GM18858 (cell line): Measurements from ENCODE around the gene EPM2A.
A peak's percentile ranks its signal among the peaks of the same experiment; 100 is the strongest.
"Not testable (repeated sequence)": the region's sequence is repeated elsewhere in the genome, so short reads cannot be mapped to it uniquely, and the experiment has no call there.

Experiments used
- ATAC-seq: cut with Tn5 transposase; IDR thresholded peaks from one replicate; pipeline ENCODE4 v1.9.1; 2021; ENCODE audit not compliant: unreplicated experiment

The EPM2A gene

DNA sequence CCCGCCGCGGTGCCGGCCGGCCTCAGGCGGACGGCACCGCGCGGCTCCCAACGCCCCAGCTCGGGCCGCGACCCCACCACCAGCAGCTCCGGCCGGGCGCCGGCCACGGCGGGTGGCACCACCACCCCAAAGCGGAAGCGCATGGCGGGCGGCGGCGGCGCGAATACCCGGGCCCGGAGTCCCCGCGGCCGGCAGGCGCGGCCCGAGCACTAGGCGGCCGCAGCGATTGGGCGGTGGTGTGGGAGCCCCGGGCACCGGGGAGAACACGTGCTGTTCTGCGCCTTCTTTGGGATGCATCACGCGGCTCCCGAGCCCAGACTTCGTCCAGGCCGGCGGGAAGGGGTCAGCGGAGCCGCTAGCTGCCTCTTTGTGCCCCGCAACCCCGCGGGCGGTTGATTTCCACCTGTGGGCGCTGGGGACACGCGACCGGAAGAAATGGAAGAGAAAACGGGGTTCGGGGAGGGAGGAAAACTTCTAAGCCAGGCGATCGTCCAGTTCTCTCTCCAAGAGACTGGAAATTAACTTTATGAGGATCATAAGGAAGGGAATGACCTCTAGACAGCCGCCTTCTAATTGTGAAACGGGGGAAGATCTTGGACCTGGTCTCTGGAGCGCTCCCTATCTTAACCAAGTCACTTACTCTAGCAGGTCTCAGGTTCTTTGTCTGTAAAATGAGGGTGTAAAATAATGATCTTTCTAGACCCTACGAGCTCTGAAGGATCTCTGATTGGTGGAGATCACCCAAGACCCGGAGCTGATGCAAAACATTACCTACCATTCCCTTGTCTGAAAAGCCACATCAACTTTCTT lies at the start of gene EPM2A:
Gene EPM2A (minus strand): TSS at position 165 of the 810 bp plus-strand sequence. CDS start 22 bp downstream, at position 143.
- ATAC-seq = peak; percentile 73

DNA sequence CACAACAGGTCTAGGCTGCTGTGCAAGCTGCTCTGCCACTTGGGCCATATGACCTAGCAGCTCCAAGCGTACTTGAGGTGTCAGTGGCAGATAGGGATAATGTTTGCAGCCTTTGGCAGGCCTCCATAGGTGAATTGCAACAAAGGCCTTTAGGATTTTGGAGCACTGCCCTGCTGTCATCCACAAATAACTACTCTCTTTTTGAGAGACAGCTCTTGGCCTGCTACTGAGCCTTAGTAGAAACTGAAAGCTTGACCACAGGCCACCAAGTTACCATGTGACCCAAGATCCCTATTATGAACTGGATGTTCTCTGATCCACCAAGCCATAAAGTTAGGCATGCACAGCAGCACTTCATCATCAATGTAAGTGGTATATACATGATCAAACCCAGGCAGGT lies 49.4 kb upstream of the EPM2A start:
- peak; percentile 79 for ATAC-seq

DNA sequence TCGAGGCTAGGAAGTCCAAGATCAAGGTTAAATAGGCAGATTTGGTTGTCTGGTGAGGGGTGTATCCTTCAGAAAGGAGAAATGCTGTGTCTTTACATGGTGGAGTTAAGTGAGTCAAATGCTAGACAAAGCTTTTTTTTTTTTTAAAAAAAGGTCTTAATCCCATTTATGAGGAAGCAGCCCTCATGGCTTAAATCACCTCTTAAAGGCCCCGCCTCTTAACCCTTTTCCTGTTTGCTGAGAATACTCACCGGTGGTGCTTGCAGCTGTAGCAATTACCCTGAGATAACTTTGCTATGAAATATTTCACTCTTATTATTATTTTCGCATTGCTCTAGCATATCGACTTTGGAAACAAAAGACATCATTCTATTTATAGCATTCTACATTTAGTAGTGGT lies 48.5 kb upstream of the EPM2A start:
- ATAC-seq = no peak

DNA sequence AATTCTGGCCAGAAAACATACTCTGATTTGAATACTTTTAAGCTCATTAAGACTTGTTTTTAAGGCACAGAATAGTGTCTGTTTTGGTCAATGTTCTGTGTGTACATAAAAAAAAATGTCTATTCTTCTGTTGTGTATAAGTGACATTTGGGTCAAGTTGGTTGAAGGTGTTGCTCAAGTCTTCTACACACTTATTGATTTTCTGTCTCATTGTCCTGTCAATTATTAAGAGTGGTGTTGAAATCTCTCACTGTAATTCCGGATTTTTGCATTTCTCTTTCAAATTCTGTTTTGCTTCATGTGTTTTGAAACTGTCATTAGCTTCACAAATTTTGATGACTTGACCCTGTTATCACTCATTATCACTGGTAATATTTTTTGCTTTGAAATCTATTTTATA lies 37.5 kb upstream of the EPM2A start:
- no peak for ATAC-seq

DNA sequence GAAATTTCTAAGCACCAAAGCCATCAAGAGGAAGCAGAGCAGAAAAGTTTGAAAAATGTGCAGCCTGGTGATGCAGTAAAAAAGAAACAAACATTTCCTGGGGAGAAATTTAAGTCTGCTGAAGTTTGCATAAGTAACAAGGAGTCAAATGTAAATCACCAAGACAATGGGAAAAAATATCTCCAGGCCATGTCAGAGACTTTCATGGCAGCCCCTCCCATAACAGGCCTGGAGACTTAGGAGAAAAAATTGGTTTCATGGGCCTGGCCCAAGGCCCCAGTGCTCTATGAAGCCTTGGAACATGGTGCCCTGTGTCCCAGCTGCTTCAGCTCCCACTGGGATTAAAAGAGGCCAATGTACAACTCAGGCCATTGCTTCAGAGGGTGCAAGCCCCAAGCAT lies 30.1 kb upstream of the EPM2A start:
- no peak for ATAC-seq

DNA sequence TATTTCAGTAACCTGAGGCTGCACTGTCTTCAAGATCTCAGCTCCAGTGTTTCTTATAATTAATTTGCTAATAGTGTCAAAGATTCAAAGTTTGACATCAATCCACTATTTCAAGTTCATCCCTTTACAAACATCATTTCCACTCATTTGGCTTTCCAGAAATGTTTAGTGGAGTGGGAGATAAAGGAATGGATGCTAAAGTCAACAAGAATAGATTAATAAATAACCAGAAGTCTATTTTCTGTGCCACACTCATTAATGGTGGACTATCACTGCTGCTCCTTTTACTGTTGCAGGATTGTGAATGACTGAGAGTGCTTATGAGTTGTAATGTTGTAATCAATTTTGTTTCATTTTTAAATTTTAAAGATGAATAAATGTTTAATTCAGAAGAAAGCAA lies 28.4 kb upstream of the EPM2A start:
- no peak for ATAC-seq

DNA sequence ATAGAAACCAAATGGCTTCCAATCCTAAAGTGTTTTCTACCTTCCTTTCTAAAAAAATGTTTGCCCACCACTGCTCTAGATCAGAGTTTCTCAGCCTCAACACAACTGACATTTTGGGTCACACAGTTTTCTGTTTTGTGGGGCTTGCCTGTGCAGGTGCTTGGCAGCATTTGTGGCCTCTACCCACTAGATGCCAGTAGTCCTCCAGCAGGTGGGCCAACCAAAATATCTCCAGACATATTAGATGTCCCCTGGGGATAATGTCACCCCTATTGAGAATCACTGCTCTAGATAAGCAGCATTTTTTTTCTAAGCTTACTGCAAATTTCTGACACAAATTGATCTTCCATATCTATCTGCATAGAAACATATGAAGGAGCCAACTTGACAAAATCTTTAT lies 26.3 kb upstream of the EPM2A start:
- ATAC-seq = peak; percentile 73

DNA sequence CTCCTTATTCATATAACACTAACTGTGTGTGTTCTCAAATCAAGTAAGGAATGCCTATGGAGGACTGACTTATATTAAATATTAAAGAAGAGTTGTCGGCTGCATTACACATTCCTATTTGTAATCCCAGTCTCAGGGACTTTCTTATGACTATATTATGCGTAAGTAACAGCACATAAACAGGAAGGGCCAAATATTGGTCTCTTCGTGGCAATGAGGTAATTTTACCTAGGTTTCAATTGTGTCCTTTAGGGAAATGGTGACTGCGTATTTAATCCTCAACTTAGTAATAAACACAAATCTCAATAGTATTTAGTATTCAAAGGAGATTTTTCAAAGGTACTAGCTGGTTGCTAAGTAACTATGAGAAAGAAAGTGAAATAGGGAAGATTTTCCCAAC lies 22.8 kb upstream of the EPM2A start:
- no peak for ATAC-seq

DNA sequence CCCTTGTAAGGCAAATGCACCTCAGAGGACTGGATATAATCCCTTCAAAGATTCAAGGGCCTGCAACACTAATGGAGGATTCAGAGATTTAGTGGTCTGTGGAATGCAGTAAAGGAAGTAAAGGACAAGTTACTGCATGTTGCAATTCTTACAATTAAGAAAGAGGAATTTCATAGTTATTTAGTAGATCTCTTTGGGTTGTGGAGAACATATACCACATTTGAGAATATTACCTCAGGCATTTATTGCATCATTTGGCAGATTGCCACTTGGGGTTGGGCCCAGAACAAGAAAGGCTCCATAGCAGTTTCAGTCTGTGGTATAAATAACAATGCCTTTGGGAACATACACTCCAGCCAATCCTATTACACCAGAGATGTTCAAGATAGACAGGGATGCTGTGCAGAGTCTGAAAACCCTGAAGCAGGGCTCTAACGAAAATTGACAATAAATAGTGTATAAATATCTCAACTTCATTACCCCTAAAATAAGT lies 20.9 kb upstream of the EPM2A start:
- no peak for ATAC-seq

DNA sequence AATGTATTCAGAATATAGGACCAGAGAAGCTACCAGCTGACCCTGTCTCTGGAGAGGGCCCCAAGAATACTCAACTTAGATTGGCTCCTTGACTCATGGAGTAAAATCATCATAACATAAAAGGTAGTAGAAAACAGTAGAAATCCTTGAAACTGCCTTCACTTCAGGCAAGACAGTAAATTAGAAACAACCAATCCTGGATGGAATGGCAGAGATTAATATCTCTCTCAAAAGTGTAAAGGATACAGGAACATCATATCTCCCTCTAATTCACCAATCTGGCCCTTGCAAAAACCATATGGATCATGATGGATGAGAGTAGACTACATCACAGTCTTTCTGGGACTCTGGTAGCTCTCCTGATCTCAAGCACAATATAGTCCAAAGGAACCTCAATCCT lies 20.4 kb upstream of the EPM2A start:
- ATAC-seq = no peak

DNA sequence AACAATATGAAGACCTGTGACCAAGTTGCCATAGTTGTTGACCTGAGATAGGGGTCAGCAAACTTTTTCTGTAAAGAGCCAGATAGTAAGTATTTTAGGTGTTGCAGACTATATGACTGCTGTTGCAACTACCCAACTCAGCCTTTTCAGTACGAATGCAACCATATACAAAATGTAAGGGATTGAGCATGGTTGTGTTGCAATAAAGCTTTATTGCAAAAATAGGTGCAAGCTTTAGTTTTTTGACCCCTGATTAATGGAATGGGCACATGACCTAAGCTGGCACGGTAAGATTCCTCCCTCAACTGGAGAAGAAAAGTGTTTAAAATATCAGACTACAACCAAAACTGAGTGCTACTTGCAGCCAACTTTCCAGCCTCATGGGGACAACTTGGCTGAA lies 17.3 kb upstream of the EPM2A start:
- no peak for ATAC-seq

DNA sequence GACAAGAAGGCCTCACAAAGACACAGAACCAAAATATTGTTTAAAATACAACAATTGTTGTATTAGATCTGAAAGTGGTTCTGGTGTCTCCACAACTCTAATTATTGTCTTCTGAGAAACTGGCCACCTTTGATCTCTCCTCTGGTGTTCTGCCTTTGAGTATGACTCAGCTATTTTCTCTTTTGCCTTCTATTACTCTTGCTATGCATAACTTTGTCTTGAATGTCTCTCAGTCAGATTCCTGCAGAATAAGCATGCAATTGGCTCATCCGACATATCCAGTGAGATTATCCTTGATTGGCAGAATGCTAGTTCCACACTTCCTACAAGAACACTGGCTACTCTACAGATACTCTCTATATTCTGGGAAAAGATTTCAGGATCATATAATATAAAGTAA lies 14.3 kb upstream of the EPM2A start:
- peak; percentile 85 for ATAC-seq

DNA sequence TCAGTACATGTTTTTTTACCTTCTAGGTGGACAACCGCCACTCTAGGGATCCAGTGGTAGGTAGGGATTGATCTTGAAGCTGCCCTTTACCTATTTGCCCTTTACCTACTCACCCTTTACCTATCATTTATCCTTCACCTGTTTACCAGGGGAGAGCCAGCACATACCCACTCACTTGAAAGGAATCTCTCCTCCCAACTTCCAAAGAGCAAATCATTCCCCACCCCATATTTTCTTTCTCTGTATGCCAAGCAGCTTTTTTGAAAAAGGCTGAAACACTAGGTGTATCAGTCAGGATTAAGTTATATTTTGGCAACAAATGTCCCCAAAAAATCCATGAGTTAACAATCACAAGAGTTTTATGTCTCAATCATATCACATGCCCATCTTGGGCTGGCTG lies 10.5 kb upstream of the EPM2A start:
- ATAC-seq = no peak

DNA sequence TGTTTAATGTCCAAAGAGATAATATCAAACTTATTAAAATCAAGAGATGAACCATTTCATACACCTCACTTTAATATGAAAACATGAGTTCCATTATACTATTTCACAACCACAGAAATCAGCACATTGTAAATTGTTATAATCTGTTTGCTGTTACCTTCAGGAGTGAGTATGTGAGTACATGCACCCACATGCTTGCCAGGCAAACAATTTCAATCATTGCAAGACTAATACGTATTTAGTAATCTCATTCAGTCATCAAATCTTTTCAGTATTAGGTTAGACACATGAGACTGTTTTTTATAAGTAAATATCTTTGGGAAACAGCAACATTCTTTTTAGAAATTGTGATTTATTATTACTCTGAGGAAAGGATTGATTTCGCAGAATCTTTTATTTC lies 9.3 kb upstream of the EPM2A start:
- no peak for ATAC-seq

DNA sequence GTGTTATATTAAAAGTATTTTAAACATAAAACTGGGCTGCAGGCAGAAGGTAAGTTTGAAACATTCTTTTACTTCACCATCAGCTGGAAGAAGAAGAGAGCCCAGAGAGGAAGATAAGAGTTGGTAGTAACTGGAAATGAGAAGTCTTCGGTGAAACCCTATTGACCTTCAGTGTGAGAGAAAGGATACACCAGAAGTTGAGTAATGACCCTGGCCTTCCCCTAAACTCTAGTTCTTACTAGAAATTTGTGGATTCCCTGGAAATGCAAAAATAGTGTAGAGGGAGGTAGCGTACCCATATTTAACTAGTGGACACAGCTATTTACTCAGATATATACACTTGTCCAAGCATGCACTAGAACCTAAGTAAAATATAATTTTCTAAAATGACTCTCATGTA lies 8.0 kb upstream of the EPM2A start:
- no peak for ATAC-seq

DNA sequence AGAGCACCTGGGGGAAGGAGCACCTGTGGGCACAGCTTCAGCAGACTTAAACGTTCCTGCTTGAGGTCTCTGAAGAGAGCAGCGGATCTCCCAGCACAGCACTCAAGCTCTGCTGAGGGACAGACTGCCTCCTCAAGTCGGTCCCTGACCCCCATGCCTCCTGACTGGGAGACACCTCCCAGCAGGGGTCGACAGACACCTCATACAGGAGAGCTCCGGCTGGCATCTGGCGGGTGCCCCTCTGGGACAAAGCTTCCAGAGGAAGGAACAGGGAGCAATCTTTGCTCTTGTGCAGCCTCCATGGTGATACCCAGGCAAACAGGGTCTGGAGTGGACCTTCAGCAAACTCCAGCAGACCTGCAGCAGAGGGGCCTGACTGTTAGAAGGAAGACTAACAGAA lies 7.2 kb upstream of the EPM2A start:
- not testable (repeated sequence) for ATAC-seq

DNA sequence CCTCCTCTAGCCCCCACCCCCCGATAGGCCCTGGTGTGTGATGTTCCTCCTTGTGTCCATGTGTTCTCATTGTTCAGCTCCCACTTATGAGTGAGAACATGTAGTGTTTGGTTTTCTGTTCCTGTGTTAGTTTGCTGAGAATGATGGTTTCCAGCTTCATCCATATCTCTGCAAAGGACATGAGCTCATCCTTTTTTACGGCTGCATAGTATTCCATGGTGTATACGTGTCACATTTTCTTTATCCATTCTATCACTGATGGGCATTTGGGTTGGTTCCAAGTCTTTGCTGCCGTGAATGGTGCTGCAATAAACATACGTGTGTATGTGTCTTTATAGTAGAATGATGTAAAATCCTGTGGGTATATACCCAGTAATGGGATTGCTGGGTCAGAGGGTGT lies 4.4 kb upstream of the EPM2A start:
- not testable (repeated sequence) for ATAC-seq

DNA sequence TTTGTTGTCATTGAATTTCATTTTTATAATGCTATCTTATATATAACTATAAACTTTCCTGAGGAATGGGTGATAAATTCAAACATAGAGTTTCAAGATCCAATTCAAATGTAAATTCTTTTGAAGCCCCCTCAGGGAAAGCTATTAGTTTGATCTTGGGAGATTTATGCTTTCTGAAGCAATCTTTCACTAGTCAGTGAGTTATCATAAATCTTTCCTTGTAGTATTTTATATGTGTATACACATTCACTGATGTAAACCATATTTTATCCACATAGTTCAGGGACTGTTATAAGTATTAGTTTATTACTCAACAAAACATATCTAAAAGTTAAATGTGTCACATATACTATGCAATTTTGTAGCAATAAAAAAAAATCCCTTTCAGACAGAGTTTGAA lies 2.9 kb upstream of the EPM2A start:
- ATAC-seq = no peak

DNA sequence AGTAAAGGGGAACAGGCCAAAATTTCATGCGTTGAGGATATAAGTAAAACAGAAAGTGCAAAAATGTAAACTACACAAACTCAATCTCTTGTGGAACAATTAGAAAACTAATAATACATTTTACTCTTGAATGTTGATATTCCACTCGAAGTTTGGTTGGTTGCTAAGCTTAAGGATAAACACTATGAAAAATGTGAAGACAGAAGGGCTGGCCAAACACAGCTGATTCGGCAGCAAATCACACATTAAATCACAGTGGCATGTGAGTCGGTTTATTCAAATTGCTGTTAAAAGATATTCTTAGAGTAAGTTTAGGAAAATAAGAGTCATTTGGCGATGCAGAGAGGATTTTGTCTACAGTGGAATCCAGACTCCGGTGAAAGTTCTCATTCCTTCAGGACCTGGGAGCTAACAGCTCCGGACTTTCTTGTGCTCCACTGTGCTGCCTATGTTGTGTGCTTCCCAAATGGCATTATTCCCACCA lies 1.4 kb upstream of the EPM2A start:
- no peak for ATAC-seq

DNA sequence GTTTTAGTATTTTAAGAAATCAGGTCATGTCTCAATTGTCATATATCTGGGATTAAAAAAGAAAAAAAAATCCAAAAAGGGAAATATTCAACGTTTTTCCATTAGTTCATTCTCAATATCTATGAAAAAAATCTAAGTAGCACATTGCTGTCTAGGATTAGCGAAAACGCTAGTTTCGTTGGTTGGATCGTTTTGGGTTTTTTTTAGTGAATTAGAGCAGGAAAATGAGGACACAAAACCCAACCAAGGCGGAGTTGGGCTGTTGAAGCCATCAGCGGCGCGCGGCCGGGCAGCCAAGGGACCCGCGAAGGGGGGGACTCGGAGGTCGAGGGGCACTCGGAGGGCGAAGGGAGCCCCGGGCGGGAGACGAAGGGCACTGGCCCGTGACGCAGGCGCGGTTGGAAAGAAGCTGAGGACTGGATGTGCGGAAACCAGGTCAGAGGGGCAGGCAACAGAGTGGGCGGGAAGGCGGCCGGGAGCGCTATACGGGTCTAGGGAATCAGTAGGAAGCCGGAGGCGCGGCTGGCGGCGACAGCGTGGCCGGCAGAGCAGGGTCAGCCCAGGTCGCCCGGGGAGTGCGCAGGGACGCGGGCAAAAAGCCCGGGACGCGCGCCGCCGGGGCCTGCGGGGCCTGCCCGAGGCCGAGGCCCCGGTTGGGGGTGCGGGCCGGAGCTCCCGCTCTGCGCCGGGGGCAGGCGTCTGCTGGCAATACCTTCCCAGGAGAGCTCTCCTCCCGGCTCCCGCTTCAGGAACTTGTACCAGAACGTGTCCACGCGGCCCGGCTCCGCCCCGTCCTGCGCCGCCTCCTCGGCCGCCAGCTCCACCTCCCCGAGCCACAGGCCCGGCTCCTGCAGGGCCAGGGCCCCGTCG lies 599 bp downstream of the EPM2A start:
- ATAC-seq = peak; percentile 51

DNA sequence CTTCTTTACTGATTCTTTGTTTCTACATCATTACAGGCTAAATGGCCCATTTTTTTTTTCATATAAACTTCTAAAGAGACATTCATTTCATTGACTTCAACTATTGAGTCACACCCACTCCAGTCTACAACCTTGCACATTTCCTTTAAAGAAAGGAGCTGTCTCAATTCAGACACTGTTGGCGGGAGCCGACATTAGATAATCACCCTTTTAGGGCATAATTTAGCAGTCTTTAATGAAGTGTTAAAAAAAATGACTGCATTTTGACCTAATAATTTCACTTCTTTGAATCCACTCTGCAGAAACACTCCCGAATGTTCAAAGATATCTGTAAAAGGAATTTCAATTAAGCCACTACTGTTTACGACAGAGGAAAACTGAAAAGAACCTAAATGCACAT lies 1.5 kb downstream of the EPM2A start:
- ATAC-seq = no peak

DNA sequence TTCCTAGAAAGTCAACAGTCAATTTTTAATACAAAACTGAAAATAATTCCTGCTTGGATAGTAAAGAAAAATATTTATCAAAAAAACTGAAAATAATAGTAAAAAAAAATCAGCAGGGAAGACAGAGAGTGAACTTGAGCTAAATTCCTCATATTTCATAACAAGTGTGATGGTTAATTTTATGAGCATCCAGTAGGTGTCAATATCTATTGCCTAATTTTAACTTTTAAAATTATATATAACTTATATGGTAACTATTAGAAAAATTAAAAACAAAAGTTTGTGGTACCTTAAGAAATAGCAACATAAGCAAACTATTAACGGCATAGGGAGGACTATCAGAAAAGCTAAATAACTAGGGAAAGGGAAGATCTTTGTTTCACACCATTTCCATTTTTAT lies 2.1 kb downstream of the EPM2A start:
- ATAC-seq = no peak
